Stomach (tissue), 9 donors: ENCODE data around the gene DPT. TPM values are rescaled to one million over a fixed set of nuclear protein-coding genes. Genes with fewer than 3 reads are reported as not detected.

Experiments used
- DNase-seq, 2 donors: peaks; one replicate each; pipeline versions ENCODE4 v3.0.0 to v3.0.0-alpha.2; 2013 to 2019
- H3K27ac ChIP-seq, 5 donors: fragments of 200-600 bp in 4 of 5; sonication (generic) in 4 of 5; one replicate each; pipeline ENCODE4 v1.5.1; 2013 to 2019; ENCODE audit warnings: mild to moderate bottlenecking in 1 of 5, moderate library complexity in 1 of 5
- H3K27me3 ChIP-seq, 3 donors: fragments of 200-600 bp; sonication (generic); one replicate each; pipeline ENCODE4 v1.5.1; 2017 to 2019; ENCODE audit warnings: mixed run types in 1 of 3
- H3K36me3 ChIP-seq, 4 donors: fragments of 200-600 bp; sonication (generic); 1 replicate in 3 of 4; 2 replicates in 1 of 4; pipeline ENCODE4 v1.5.1; 2016 to 2019
- H3K4me1 ChIP-seq, 4 donors: fragments of 200-600 bp; sonication (generic); one replicate each; pipeline ENCODE4 v1.5.1; 2016 to 2019
- H3K4me3 ChIP-seq, 4 donors: fragments of 200-600 bp; sonication (generic) in 3 of 4; one replicate each; pipeline ENCODE4 v1.5.1; 2016 to 2019; ENCODE audit warnings: mild to moderate bottlenecking in 1 of 4
- H3K9me3 ChIP-seq, 4 donors: fragments of 200-600 bp; sonication (generic); one replicate each; pipeline ENCODE4 v1.5.1; 2016 to 2019
- CTCF ChIP-seq, 7 experiments: fragments of 450-650 bp in 4 of 7; fragments of 200-600 bp in 3 of 7; sonication (generic) in 3 of 7; IDR thresholded peaks; one replicate each; pipeline ENCODE4 v1.5.1; 2016 to 2019; ENCODE audit warnings: antibody characterized with exemption in 7 of 7, control low read depth in 2 of 7, mild to moderate bottlenecking in 1 of 7
- EP300 ChIP-seq: sonication (generic); formaldehyde crosslinking; IDR thresholded peaks from one replicate; pipeline ENCODE4 v1.6.1; 2017; ENCODE audit warnings: antibody characterized with exemption
- POLR2A ChIP-seq, 4 donors: fragments of 450-650 bp; IDR thresholded peaks; one replicate each; pipeline ENCODE4 v1.6.1; 2016; ENCODE audit warnings: antibody characterized with exemption in 4 of 4, control low read depth in 2 of 4, mild to moderate bottlenecking in 1 of 4, moderate library complexity in 1 of 4
- POLR2AphosphoS5 ChIP-seq, 3 donors: sonication (generic); formaldehyde crosslinking; IDR thresholded peaks; one replicate each; pipeline ENCODE4 v1.6.1; 2016; ENCODE audit warnings: antibody characterized with exemption in 3 of 3
- WGBS, 5 donors: extraction: QIAGEN DNeasy Blood & Tissue Kit in 3 of 5; methylation state at CpG; one replicate each; pipeline versions ENCODE4 v1.1.5 to v1.1.7; 2013 to 2018; 5-methylcytosine and 5-hydroxymethylcytosine counted together
- intact Hi-C: fragments of 100-400 bp; cut with DNase I; formaldehyde crosslinking; loops from one replicate; pipeline ENCODE4 v1.15.1; 2023; ENCODE audit warnings: low total_unique reads
- polyA plus RNA-seq, 3 donors: library from polyadenylated mRNA; stranded (reverse); fragments of 200-250 nt; gene quantifications; one replicate each; pipeline ENCODE4 v1.2.3, GENCODE V29; 2013
- total RNA-seq, 5 donors: library from RNA; depleted of rRNA; stranded (reverse); fragments of >200 nt; gene quantifications; one replicate each; pipeline versions ENCODE4 v1.1.0 to v1.2.3, GENCODE V29; 2014 to 2016
- donor health status: healthy with polysubstance abuse.
- donor health status: Bipolar disorder and iron deficiency.
- donor health status: healthy.

DPT gene
- total and polyA plus RNA-seq, 8 donors: 20.1 to 86.7 (median 47.1) TPM

GRCh38 chr1:168688644-168689326, 40.2 kb downstream of the DPT start:
- peak in 1 of 2 donors; percentile 49 for DNase-seq
- intact Hi-C loops: no loop called here
- Histone ChIP-seq H3K36me3 (no peaks in the 10 kb centered on the region), H3K27me3 (no peaks in the 10 kb centered on the region), H3K27ac (peak overlapping the region in 4 of 5 donors; percentile 4 to 63 (median 32)), H3K9me3 (no peaks in the 10 kb centered on the region), H3K4me1 (peaks cover 0 to 36% (median 23%) of the 10 kb centered on the region in 4 donors), H3K4me3 (no peak overlapping the region)
- TF ChIP-seq EP300: no peak
- TF ChIP-seq POLR2A (IDR thresholded peaks at IDR 0.05): no peak
- no peak for TF ChIP-seq CTCF (IDR thresholded peaks at IDR 0.05)
- no peak for TF ChIP-seq POLR2AphosphoS5 (IDR thresholded peaks at IDR 0.05)
- WGBS, 5 donors: 39 to 46% (median 44%) methylated on average over 5 of the region's 5 CpGs

GRCh38 chr1:168687816-168688215, 41.2 kb downstream of the DPT start:
- TF ChIP-seq EP300 (no peak), CTCF (IDR thresholded peaks at IDR 0.05) (no peak), POLR2AphosphoS5 (IDR thresholded peaks at IDR 0.05) (no peak), POLR2A (IDR thresholded peaks at IDR 0.05) (no peak)
- Histone ChIP-seq H3K9me3 (no peaks in the 10 kb centered on the region), H3K27me3 (no peaks in the 10 kb centered on the region), H3K4me3 (no peak overlapping the region), H3K36me3 (no peaks in the 10 kb centered on the region), H3K27ac (no peak overlapping the region), H3K4me1 (peaks cover 0 to 32% (median 17%) of the 10 kb centered on the region in 4 donors)
- 91 to 99% (median 95%) methylated on average over 4 of the region's 4 CpGs for WGBS, 5 donors
- intact Hi-C loops: no loop called here
- DNase-seq: peak in 1 of 2 donors; percentile 37

GRCh38 chr1:168686666-168687065, 42.3 kb downstream of the DPT start:
- Histone ChIP-seq H3K27me3 (no peaks in the 10 kb centered on the region), H3K4me3 (no peak overlapping the region), H3K4me1 (peaks cover 0 to 29% (median 16%) of the 10 kb centered on the region in 4 donors), H3K27ac (no peak overlapping the region), H3K9me3 (no peaks in the 10 kb centered on the region), H3K36me3 (no peaks in the 10 kb centered on the region)
- DNase-seq: peak in 1 of 2 donors; percentile 61
- intact Hi-C loops: no loop called here
- TF ChIP-seq POLR2AphosphoS5 (IDR thresholded peaks at IDR 0.05) (no peak), POLR2A (IDR thresholded peaks at IDR 0.05) (no peak), CTCF (IDR thresholded peaks at IDR 0.05) (no peak)
- 66 to 86% (median 81%) methylated on average over 2 of the region's 2 CpGs for WGBS, 5 donors

GRCh38 chr1:168683871-168684270, 45.1 kb downstream of the DPT start:
- WGBS, 5 donors: 67 to 97% (median 86%) methylated on average over 1 of the region's 1 CpG; no CpG with 5 or more reads in 1 of the 5 donors
- Histone ChIP-seq H3K27ac (no peak overlapping the region), H3K36me3 (no peaks in the 10 kb centered on the region), H3K9me3 (no peaks in the 10 kb centered on the region), H3K4me1 (peaks cover 0 to 11% (median 3%) of the 10 kb centered on the region in 4 donors), H3K27me3 (no peaks in the 10 kb centered on the region), H3K4me3 (no peak overlapping the region)
- intact Hi-C loops: no loop called here
- no peak for DNase-seq
- TF ChIP-seq CTCF (IDR thresholded peaks at IDR 0.05) (no peak), EP300 (no peak), POLR2AphosphoS5 (IDR thresholded peaks at IDR 0.05) (no peak), POLR2A (IDR thresholded peaks at IDR 0.05) (no peak)
